Stimulated activated CD4-positive, alpha-beta T cell treated with anti-CD3 and anti-CD28 coated beads, Interleukin-12 subunit alpha, Interleukin-12 subunit beta, amount 100 ng/mL, for 48 hours (primary cell): ENCODE data around the gene BTG4.

Source experiments
- DNase-seq, 3 donors: peaks; one replicate each; pipeline ENCODE4 v3.0.0-alpha.2; 2020; ENCODE audit warnings: low read depth in 2 of 3, low spot score in 1 of 3

BTG4 gene

GRCh38 chr11:111537336-111537860, 25.2 kb upstream of the BTG4 start:
- DNase-seq = no peak

GRCh38 chr11:111535281-111535680, 23.1 kb upstream of the BTG4 start:
- no peak for DNase-seq

DNA sequence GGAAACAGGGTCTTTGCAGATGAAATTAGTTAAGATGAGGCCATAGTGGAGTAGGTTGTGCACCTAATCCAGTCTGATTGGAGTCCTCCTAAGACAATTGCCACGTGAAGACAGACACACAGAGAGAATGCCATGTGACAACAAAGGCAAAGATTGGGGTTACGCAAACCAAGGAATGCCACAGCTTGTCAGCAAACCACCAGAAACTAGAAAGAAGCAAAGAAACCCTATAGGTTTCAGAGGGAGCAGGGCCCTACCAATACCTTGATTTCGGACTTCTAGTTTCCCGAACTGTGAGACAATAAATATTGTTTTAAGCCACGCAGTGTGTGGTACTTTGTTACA, 20.2 kb upstream of the BTG4 start:
- DNase-seq = no peak

DNA sequence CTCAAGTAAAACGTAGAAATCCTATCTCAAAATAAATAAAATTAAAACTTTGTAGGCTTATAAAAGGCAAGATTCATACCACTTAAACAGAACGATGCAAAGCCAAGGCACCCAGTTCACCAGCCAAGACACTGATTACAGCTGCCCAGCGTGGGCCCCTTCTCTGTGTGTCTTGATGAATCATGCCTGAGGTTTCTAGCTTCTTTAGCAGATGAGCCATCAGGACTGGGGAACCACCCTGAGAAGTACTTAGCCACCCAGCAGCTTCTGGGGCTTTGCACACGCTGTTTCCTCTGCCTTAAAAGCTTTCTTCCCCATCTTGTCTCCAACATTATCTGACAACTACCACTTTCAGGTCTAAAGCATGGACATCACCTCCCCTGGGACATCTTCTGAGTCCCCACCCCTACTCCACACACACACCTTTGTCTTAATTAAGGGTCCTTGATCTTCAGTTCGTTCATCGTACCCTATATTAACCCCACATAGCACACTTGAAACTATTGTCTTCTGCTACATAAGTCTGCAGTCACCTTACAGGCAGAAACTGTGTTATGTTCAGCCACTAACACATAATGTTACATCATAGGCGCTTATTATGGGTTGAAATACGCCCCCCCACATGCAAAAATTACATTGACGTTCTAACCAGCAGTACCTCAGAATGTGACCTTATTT, 19.6 kb upstream of the BTG4 start:
- peak; percentile 53 to 63 (median 62) for DNase-seq

DNA sequence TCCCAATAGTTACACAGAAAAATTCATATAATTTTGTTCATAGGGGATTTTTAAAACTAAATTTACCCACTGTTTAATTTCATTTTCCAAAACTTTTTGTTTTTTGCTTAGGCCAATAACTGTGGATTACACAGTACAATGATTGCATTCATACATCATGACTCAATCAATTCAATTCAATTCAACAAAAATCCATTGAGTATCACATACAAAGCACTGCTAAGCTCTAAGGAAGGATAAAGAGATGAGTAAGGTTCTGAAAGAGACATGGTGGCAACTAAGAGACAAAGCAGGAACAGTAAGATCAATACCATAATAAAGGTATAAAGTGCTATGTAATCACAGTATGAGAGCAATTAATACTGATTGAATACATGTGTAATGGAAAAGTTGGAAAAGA, 18.9 kb upstream of the BTG4 start:
- DNase-seq = no peak

GRCh38 chr11:111530091-111530490, 17.9 kb upstream of the BTG4 start:
- DNase-seq = no peak

GRCh38 chr11:111528557-111528956, 16.4 kb upstream of the BTG4 start:
- no peak for DNase-seq

DNA sequence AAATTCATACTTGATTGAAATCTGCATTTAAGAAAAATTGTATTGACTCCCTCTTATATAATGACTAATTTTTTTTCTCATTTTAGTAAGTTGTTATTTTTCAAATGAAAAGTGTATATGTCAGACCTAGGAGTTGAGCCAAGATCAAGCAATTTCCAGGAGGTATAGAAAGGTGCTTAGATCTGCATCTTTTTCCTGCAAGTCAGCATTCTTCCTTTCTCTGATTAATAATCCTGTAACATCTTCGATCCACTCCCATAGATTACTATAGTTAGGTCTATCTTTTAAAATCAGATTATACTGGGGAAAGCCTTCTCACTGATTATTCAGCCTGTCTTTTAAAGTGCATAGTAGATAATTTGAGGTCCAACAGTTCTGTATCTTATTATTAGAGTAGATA, 15.1 kb upstream of the BTG4 start:
- DNase-seq = no peak

GRCh38 chr11:111526501-111526900, 14.3 kb upstream of the BTG4 start:
- no peak for DNase-seq

DNA sequence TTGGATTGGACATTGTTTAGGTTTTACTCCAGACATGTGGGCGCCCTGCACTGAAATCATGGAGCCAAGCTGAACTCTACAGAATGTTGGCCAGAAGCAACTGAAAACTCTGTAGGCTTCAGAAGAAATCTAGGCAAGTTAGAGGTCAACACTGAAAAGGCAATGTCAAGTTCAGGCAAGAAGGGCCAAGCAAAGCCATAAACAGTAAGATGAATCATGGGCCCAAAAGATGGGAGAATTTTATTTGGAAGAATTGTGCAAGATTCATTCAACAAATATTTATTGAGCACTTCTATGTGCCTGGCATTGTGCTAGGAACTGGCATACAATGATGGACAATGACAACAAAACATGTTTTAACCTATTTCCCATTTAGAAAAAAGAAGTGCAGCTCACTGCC, 13.3 kb upstream of the BTG4 start:
- DNase-seq = no peak

GRCh38 chr11:111524056-111524455, 11.9 kb upstream of the BTG4 start:
- DNase-seq = no peak

DNA sequence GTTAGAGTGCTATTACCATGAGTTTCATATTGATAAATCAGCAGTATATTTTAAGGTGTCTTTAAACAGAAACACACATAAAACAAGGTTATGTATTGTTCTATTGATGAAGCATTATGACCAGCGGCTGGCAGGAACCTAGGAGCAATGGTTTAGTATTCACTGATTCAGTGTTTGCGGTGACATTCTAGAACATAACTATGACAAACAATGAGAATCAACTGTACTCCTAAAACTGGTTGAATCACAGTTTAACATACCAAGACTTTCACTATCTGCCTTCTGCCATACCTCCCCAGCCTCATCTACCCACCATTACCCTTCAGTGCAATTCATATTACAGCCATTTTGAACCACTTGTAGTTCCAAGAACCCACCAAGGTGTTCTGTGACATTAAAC, 11.2 kb upstream of the BTG4 start:
- no peak for DNase-seq

GRCh38 chr11:111522426-111522825, 10.2 kb upstream of the BTG4 start:
- no peak for DNase-seq

- no peak for DNase-seq
Measured at GRCh38 chr11:111521135-111521534, 8.9 kb upstream of the BTG4 start.

DNA sequence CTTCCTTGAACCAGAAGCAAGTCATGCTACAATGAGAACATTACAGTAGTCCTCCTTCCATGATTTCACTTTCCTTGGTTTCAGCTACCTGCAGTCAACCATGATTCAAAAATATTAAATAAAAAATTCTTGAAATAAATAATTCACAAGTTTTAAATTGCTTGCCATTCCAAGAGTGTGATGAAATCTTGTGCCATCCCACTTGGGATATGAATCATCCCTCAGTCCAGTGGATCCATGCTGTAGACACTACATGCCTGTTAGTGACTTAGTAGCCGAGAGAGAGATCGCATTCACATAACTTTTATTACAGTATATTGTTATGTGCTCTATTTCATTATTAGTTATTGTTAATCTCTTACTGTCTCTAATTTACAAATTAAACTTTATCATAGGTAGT, 8.4 kb upstream of the BTG4 start:
- DNase-seq = no peak

DNA sequence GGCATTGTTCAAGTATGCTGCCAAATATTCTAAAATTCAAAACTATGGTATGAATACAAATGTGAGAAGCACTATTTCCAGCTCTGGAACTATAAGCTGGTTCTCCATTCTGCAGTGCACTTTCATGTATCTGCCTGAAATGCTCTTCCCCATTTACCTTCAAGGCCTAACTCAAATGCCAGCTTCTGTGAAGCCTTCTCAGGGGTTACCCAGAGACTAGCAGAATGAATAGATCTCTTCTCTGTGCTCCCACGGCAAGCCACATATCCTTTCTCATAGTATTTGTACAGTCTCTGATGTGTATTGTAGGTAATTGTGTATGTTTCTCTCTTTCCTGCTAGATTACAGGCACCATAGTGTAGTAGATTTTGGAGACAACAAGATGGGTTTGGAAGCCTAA, 6.5 kb upstream of the BTG4 start:
- no peak for DNase-seq

DNA sequence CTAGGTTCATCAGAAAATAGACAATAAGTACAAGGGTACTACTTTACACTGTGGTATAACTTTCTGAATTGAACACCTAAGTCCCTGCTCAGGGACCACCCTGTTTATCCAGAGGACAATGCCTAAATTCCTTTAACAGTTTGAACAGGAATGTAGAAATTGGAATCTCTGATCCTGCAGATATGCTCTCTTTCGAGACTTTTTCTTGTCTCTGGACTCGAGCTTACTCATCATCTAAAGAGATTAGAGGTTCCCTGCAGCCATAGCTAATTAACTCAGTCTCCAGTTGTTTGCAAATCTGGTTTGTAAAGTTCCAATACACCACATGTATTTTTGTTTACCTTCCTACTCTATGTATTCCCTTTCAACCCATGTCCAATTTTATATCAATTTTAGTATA, 3.4 kb upstream of the BTG4 start:
- no peak for DNase-seq

- DNase-seq = no peak
Measured at GRCh38 chr11:111514216-111515031, 2.2 kb upstream of the BTG4 start, which contains the start of gene HOATZ. Gene HOATZ, plus strand, starts transcription at chr11:111514778. Its CDS starts 7 bp downstream, at chr11:111514785.

DNA sequence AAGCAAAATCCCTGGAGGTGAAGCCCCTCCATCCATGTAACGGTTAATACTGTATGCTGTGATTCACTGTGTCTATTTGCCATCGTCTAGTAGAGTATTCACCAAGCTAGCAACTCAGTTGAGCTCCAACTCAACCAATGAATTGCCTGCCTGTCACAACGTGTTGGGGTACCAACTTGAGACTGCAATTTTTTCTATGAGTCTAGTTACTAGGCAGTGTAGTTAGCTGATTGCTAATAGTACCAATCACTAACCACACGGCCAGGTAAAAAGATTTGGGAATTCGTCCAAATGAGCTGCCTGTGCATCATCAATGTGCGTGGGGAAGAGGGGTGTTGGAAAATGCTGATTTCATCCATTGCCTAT, 1.0 kb upstream of the BTG4 start:
- no peak for DNase-seq

DNA sequence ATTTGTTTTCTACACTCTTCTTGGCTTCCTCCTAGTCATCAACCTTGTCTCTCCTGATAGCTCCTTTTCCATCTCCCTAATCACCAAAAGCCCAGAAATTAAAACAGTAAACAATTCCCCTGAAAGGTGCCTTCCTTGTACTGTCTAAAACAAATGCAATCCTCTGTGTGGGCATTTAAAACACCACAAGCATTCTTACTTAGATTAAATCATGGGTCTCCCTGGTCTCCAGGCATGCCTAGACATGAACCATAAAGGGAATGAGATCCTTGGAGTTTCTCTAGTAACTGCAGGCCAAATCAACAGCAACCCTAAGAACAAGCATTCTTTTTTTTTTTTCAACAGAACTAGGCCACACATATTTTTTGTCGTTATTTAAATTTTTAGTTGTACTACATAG, 1.9 kb downstream of the BTG4 start:
- DNase-seq = no peak

- no peak for DNase-seq
Measured at GRCh38 chr11:111502611-111503010, 9.6 kb downstream of the BTG4 start.

- no peak for DNase-seq
Measured at GRCh38 chr11:111500481-111500880, 11.7 kb downstream of the BTG4 start.

DNA sequence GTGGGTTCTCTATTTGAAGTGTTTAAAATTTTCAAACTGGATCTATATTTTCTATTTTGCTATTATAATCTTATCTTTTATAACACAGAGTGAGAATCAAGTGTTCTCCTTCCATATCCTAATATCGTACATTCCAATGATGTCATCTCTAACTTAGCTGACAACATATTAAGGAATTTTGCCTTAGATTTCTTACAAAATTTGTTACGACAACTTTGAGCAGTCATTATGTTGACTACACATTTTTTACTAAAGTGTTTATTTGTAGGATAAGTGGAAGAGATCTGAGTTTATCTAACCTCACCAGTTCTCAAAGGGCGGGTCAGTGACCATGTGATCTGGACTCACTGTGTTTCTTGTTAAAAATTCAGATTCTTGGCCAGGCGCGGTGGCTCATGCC, 12.7 kb downstream of the BTG4 start:
- no peak for DNase-seq
